Measurements from ENCODE around the gene DPP10.

DNA sequence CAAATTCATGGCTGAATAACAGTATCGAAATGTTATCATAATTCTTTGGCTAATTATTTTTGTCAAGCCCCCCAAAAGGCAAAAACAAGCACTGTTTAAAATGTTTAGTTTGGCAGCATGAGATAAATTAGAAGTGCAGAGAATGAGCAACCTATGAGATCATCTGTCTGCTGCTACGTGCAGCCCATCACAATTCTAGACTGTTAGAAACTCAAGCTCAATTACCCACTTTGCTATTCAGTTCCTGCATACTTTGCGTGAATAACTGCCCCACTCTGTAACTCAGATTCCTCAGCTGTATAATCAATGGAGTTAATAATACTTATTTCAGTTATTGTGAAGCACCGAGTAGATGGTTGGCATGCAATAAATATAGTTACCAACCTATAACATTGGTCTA lies 1181.9 kb downstream of the DPP10 start:
- TF ChIP-seq, protein P1, sequence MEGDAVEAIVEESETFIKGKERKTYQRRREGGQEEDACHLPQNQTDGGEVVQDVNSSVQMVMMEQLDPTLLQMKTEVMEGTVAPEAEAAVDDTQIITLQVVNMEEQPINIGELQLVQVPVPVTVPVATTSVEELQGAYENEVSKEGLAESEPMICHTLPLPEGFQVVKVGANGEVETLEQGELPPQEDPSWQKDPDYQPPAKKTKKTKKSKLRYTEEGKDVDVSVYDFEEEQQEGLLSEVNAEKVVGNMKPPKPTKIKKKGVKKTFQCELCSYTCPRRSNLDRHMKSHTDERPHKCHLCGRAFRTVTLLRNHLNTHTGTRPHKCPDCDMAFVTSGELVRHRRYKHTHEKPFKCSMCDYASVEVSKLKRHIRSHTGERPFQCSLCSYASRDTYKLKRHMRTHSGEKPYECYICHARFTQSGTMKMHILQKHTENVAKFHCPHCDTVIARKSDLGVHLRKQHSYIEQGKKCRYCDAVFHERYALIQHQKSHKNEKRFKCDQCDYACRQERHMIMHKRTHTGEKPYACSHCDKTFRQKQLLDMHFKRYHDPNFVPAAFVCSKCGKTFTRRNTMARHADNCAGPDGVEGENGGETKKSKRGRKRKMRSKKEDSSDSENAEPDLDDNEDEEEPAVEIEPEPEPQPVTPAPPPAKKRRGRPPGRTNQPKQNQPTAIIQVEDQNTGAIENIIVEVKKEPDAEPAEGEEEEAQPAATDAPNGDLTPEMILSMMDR (IDR thresholded peaks at IDR 0.05 in 8 of 11, conservative IDR thresholded peaks at IDR 0.05 in 3 of 11) = no peak
- TF ChIP-seq POLR2A (IDR thresholded peaks at IDR 0.05) (no peak), POLR2AphosphoS5 (IDR thresholded peaks at IDR 0.05) (no peak)
